HL-60 (cell line): Measurements from ENCODE around the gene TGFBR3.
A peak's percentile ranks its signal among the peaks of the same experiment; 100 is the strongest.

Experiments
- DNase-seq, 2 experiments: peaks; one replicate each; pipeline ENCODE4 v3.0.0-alpha.2; 2010 to 2020; ENCODE audit warnings: low read depth in 1 of 2, low spot score in 1 of 2
- H3K27ac ChIP-seq: fragments of 250-450 bp; sonication (Bioruptor Pico); replicated peaks from 2 replicates; pipeline ENCODE4 v1.5.1; 2020; ENCODE audit warnings: mild to moderate bottlenecking, moderate library complexity
- H3K27me3 ChIP-seq: fragments of 250-450 bp; sonication (Bioruptor Pico); 2 replicates; pipeline ENCODE4 v1.5.1; 2021; ENCODE audit warnings: mild to moderate bottlenecking, moderate library complexity; ENCODE audit not compliant: insufficient read depth, poor library complexity, severe bottlenecking
- H3K4me3 ChIP-seq: replicated peaks from 2 replicates; pipeline ENCODE4 v1.5.1; 2011; ENCODE audit warnings: mild to moderate bottlenecking, control low read depth, low read length; ENCODE audit not compliant: insufficient read depth
- CTCF ChIP-seq: IDR thresholded peaks from one replicate; pipeline ENCODE4 v1.5.1; 2011; ENCODE audit warnings: low read length, control low read depth, inconsistent platforms; ENCODE audit not compliant: insufficient read depth
- GABPA ChIP-seq: IDR thresholded peaks from 2 replicates; pipeline ENCODE4 v1.6.1; 2012; ENCODE audit warnings: low read depth
- POLR2AphosphoS5 ChIP-seq: IDR thresholded peaks from 2 replicates; pipeline ENCODE4 v1.6.1; 2012; ENCODE audit warnings: low read depth
- REST ChIP-seq: IDR thresholded peaks from 2 replicates; pipeline ENCODE4 v1.6.1; 2012; ENCODE audit warnings: low read depth; ENCODE audit not compliant: insufficient replicate concordance
- SPI1 ChIP-seq: IDR thresholded peaks from 2 replicates; pipeline ENCODE4 v1.6.1; 2012; ENCODE audit warnings: low read depth, mild to moderate bottlenecking, borderline replicate concordance

TGFBR3 gene

GRCh38 chr1:91712981-91713841 is 172.7 kb downstream of the TGFBR3 start:
- TF ChIP-seq SPI1 = no peak
- no peak for TF ChIP-seq CTCF
- TF ChIP-seq REST = peak; percentile 16
- TF ChIP-seq GABPA = no peak
- TF ChIP-seq POLR2AphosphoS5 = peak; percentile 62
- Histone ChIP-seq H3K27me3 (no peaks in the 10 kb centered on the region), H3K4me3 (no peak overlapping the region; the same call in 1 of the 2 replicates), H3K27ac (peak overlapping the region; percentile 90)
- peak in 1 of 2 experiments; percentile 85 for DNase-seq

- Histone ChIP-seq H3K27me3 (no peaks in the 10 kb centered on the region), H3K27ac (peak overlapping the region; percentile 90), H3K4me3 (no peak overlapping the region)
- TF ChIP-seq SPI1 (no peak), GABPA (no peak), CTCF (no peak), POLR2AphosphoS5 (no peak), REST (no peak)
- DNase-seq = no peak
Observed at GRCh38 chr1:91712393-91712792, 173.6 kb downstream of the TGFBR3 start.

GRCh38 chr1:91711504-91712247 is 174.3 kb downstream of the TGFBR3 start:
- DNase-seq = no peak
- Histone ChIP-seq H3K27ac (no peak overlapping the region), H3K27me3 (no peaks in the 10 kb centered on the region), H3K4me3 (no peak overlapping the region)
- no peak for TF ChIP-seq GABPA

GRCh38 chr1:91710261-91710660 is 175.7 kb downstream of the TGFBR3 start:
- Histone ChIP-seq H3K27ac (no peak overlapping the region), H3K4me3 (no peak overlapping the region), H3K27me3 (no peaks in the 10 kb centered on the region)
- DNase-seq = no peak
- TF ChIP-seq SPI1 = no peak
- no peak for TF ChIP-seq CTCF
- no peak for TF ChIP-seq REST
- TF ChIP-seq POLR2AphosphoS5 = no peak
- no peak for TF ChIP-seq GABPA
